ENCODE measurements around the gene GPX2.

- TF ChIP-seq SMC3 (IDR thresholded peaks at IDR 0.05; ENCODE audit: borderline replicate concordance, low read length) (no peak), EGR1 (IDR thresholded peaks at IDR 0.05; ENCODE audit: borderline replicate concordance in 1 of 2, low read depth in 2 of 2, low read length in 2 of 2) (no peak), REST (IDR thresholded peaks at IDR 0.05; ENCODE audit: low read depth, low read length) (no peak), USF1 (IDR thresholded peaks at IDR 0.05; ENCODE audit: borderline replicate concordance, extremely low read length, insufficient read depth, low read depth, low read length) (no peak), CTCF (IDR thresholded peaks at IDR 0.05 in 2 of 3, conservative IDR thresholded peaks at IDR 0.05 in 1 of 3; ENCODE audit: control insufficient read depth in 2 of 3, extremely low read depth in 1 of 3, insufficient read depth in 1 of 3, low read depth in 3 of 3, low read length in 3 of 3) (no peak), RBBP5 (conservative IDR thresholded peaks at IDR 0.05) (no peak), JUND (IDR thresholded peaks at IDR 0.05; ENCODE audit: low read depth, low read length) (no peak)
Observed at GRCh38 chr14:64919215-64919614, 23.3 kb downstream of the GPX2 start.

All from GM12878 (cell line).